GM18502 (cell line): ENCODE data around the gene CDC42SE2.

Source experiments
- ATAC-seq: cut with Tn5 transposase; IDR thresholded peaks from one replicate; pipeline ENCODE4 v1.9.1; 2021; ENCODE audit warnings: mild to moderate bottlenecking; ENCODE audit not compliant: unreplicated experiment, poor library complexity

CDC42SE2 gene

GRCh38 chr5:131263648-131264450 lies at the start of gene CDC42SE2:
Gene CDC42SE2 (plus strand): TSS chr5:131264053. CDS start chr5:131359494, 95,441 bp downstream.
- ATAC-seq: peak; percentile 84

- ATAC-seq: no peak
These were observed 49.1 kb upstream of the CDC42SE2 start for GRCh38 chr5:131214609-131215227.

- ATAC-seq: no peak
These were observed 46.1 kb upstream of the CDC42SE2 start for GRCh38 chr5:131217791-131218190.

GRCh38 chr5:131218392-131218791 lies 45.5 kb upstream of the CDC42SE2 start:
- ATAC-seq: peak; percentile 69

GRCh38 chr5:131220566-131220965 lies 43.3 kb upstream of the CDC42SE2 start:
- no peak for ATAC-seq

- no peak for ATAC-seq
These were observed 42.7 kb upstream of the CDC42SE2 start for GRCh38 chr5:131221008-131221703.

GRCh38 chr5:131221888-131222287 lies 42.0 kb upstream of the CDC42SE2 start:
- no peak for ATAC-seq

- ATAC-seq: no peak
These were observed 41.1 kb upstream of the CDC42SE2 start for GRCh38 chr5:131222731-131223130.

- no peak for ATAC-seq
These were observed 40.0 kb upstream of the CDC42SE2 start for GRCh38 chr5:131223751-131224386.

- peak; percentile 90 for ATAC-seq
These were observed 39.3 kb upstream of the CDC42SE2 start for GRCh38 chr5:131224387-131225201.

- ATAC-seq: no peak
These were observed 38.4 kb upstream of the CDC42SE2 start for GRCh38 chr5:131225282-131225974.

GRCh38 chr5:131226899-131227298 lies 37.0 kb upstream of the CDC42SE2 start:
- ATAC-seq: no peak

GRCh38 chr5:131228646-131229045 lies 35.2 kb upstream of the CDC42SE2 start:
- no peak for ATAC-seq

- no peak for ATAC-seq
These were observed 34.2 kb upstream of the CDC42SE2 start for GRCh38 chr5:131229623-131230022.

- ATAC-seq: no peak
These were observed 33.4 kb upstream of the CDC42SE2 start for GRCh38 chr5:131230406-131230805.

- ATAC-seq: no peak
These were observed 24.2 kb upstream of the CDC42SE2 start for GRCh38 chr5:131239686-131240085.

- ATAC-seq: peak; percentile 52
These were observed 21.1 kb upstream of the CDC42SE2 start for GRCh38 chr5:131242728-131243255.

- peak; percentile 33 for ATAC-seq
These were observed 18.5 kb upstream of the CDC42SE2 start for GRCh38 chr5:131245312-131245711.

GRCh38 chr5:131245948-131246347 lies 17.9 kb upstream of the CDC42SE2 start:
- ATAC-seq: no peak
